Activated CD4-positive, alpha-beta T cell treated with anti-CD3 and anti-CD28 coated beads for 24 hours (primary cell): Measurements from ENCODE around the gene ZFP92.
"Not testable (repeated sequence)": the region's sequence is repeated elsewhere in the genome, so short reads cannot be mapped to it uniquely, and the experiment has no call there.

Experiments used
- DNase-seq, 2 donors: peaks; one replicate each; pipeline ENCODE4 v3.0.0-alpha.2; 2020; ENCODE audit warnings: low read depth in 2 of 2

The ZFP92 gene, protein sequence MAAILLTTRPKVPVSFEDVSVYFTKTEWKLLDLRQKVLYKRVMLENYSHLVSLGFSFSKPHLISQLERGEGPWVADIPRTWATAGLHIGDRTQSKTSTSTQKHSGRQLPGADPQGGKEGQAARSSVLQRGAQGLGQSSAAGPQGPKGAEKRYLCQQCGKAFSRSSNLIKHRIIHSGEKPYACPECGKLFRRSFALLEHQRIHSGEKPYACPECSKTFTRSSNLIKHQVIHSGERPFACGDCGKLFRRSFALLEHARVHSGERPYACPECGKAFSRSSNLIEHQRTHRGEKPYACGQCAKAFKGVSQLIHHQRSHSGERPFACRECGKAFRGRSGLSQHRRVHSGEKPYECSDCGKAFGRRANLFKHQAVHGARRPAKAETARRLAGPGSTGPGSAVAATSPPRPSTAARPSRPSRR

DNA sequence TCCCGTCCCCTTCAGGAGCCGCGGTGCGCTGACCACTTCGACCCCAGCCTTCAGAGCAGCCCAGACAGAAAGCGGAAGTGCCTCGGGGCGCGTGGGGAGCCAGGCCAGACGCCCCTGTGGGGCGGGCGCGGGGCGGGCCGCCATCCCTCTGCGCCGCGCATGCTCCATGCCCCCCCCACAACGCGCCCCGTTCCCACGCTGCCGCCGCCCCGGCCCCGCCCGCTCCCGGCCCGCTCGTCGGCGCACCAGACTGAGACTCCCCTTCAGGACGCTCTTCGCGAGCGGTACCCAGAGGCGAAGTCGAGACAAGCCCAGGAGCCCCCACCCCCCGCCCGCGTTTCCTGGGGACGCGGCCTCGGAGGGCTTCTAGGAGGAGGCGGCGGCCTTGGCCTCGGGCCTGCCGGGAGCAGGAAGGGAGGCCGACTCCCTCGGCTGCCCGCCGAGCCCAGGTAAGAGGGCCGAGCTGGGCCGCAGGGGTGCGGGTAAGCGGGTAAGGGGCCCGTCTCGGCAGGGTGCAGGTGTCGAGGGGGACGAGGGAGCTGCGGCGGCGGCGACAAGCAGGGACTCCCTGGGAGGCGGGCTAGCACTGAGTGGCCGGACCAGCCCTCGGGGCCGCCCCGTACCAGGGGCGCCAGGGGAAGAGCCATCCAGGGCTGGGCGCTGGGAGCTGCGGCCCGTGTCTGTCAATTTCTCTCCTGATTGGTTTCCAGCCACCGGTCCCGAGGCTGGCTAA lies at the start of gene ZFP92:
Gene ZFP92, plus strand, starts transcription at position 218 of the 733 bp plus-strand sequence. CDS start 6,851 bp downstream, outside the sequence.
- DNase-seq = peak; percentile 16 to 23

DNA sequence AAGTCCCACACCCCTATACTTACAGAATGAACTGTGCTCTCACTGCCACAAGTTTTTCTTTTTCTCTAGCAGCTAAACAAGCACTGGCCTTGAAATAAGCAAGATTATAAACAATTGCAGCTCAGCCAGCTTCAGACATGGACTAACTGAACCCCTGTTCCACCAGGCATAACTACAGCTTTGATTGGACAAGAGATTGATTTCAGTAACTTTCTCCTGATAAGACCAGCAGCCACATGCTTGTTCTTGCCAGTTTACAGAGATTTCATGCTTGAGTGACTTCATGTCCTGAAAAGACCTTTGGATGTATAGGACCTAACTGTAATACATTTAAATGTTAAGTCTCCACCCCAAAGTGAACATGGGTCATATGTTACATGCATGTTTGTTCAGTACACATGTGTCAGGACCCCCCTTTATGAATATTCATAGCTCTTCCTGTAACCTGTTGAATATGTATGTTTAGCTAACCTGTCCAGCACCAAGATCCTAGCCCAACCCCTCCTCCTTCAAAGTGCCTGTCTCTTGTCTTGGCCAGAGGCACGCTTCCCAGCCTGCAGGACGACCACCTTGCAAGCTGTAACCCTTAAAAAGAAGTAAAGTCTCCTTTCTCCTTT lies 49.4 kb upstream of the ZFP92 start:
- DNase-seq = no peak

- no peak for DNase-seq
These were observed 45.6 kb upstream of the ZFP92 start for GRCh38 chrX:153365670-153366069.

DNA sequence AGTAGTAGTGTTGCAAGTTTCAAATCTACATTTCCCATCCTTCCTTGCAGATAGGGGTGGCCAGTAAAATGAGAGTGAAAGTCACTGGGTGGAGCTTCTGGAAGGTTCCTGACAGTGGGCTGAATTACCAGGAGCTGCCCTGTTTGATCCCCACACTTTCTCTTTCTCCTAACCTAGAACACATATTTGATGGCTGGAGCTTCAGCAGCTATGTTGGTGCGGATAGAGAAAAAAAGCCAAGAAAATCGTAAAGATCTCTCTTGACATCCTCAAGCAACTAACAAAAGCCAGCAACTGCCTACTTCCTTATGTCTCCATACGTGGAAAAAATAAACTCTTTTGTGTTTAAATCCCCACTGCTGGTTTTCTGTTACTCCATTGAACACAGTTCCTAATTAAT lies 45.2 kb upstream of the ZFP92 start:
- DNase-seq = no peak

DNA sequence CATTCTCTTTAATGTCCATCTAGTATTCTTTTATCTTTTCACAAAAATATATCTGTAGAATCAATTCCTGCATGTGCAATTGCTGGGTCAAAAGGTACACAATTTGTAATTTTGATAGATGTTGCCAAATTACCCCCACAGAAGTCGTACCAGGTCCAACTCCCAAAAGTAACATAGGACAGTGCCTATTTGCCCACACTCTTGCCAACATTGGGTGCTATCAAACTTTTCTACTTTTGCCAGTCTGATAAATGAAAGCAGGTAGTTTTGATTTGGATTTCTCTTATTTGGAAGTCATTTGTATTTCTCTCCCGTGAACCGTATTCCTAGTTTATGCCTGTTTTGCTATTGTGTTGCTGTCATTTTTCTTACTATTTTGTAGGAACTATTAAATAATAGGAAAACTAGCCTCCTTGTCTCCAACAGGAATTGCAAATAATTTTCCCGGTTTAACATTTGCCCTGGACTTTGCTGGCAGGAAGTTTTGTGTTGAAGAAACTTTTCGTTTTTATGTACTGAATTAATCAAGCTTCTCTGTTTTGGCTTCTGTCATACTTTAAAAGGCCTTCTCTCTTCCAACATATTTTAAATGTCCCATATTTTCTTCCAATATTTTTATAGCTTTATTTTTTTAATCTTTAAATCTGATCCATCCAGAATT lies 44.3 kb upstream of the ZFP92 start:
- DNase-seq = no peak

GRCh38 chrX:153370293-153371055 lies 40.8 kb upstream of the ZFP92 start:
- DNase-seq = no peak

DNA sequence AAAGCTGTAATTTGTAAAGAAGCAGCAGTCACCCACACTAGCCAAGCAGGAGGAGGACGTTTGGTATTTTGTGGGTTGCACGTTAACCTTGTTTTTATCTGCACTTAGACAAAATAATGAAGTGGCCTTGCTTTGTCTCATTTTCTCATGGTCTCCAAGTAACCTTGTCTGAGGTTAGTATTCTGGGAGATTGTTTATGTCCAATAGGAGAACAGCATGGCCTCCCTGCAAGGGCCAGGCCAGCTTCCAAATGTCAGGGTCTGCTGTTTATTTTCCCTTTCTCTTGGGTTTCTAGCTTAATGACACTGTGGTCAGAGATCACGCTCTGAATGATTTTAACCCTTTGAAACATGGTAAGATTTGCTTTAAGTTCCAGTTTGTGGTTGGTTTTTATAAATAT lies 40.0 kb upstream of the ZFP92 start:
- no peak for DNase-seq

DNA sequence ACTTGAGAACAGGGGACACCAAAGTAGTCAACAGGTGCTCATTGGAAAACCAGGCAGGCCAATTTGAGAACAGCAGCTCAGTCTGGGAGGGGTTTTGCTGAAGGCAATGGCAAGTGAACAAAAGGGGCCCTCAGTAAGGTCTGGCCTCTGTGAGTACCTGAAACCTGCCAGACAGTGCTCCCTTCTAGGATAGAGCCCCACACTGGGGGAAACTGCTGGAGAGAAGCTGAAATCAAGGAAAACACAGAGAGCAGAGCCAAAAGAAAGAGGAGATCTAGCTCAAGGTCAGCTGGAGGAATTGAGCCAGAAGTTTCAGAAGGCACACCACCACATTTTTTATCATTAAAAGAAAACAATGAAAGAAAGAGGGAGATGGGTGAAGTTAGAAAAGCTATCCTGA lies 38.3 kb upstream of the ZFP92 start:
- DNase-seq = no peak

DNA sequence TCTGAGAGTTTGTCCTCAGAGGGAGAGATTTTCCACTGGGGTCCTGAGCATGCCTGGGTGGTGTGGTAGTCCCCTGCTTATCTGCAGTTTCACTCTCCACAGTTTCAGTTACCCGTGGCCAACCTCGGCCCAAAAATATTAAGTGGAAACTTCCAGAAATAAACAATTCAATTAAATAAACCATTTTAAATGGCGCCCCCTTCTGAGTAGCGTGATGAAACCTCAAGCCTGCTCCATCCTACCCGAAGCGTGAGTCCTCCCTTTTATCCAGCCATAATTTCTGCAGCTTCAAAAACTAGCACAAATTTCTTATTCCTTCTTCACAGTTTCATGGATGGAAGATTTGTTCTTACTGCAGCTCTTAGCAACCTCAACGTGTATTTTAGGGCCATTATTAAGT lies 36.8 kb upstream of the ZFP92 start:
- no peak for DNase-seq

DNA sequence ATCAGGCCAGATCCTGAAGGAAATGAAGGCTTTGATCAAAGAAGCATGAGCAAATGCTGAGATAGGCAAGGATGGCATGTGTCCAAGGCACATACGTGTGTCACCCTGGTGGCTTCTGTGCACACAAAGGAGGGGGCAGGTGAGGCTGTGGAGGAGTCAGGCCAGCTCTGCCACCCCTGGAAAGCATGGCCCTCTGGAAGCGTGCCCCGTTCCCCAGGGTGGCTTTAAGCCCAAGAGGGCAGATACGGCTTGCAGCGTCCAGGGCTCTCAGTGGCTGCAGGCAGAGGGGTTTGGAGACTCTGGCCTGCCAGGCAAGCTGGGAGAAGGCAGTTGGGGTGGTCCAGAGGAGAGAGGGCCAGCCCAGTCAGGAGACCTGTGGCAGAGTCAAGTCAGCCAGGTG lies 35.7 kb upstream of the ZFP92 start:
- DNase-seq = no peak

GRCh38 chrX:153377727-153378126 lies 33.5 kb upstream of the ZFP92 start:
- DNase-seq = no peak

- DNase-seq = no peak
These were observed 32.7 kb upstream of the ZFP92 start for GRCh38 chrX:153378607-153379006.

DNA sequence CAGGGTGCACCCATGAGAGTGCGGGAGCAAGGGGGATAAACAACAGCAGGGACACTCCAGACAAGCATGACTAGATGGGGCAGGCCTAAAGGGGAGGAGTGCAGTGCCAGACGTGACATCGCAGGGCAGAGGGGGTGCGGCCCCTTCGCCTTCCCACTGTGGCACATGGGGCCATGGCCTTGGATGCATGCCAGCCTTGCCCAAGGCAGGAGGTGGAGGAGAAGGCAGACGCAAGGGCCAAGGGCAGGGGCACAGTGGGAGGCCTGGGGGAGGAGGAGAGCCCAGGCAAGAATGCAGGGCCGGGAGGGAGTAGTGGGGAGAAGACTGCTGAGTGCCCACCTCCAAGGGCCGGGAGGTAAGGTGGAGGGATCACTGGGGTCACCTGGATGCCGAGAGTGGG lies 31.8 kb upstream of the ZFP92 start:
- no peak for DNase-seq

- no peak for DNase-seq
These were observed 31.2 kb upstream of the ZFP92 start for GRCh38 chrX:153379971-153380581.

- DNase-seq = no peak
These were observed 30.6 kb upstream of the ZFP92 start for GRCh38 chrX:153380691-153381090.

- no peak for DNase-seq
These were observed 29.4 kb upstream of the ZFP92 start for GRCh38 chrX:153381684-153382532.

- DNase-seq = no peak
These were observed 28.4 kb upstream of the ZFP92 start for GRCh38 chrX:153382563-153383482.

GRCh38 chrX:153384390-153384789 lies 26.9 kb upstream of the ZFP92 start:
- no peak for DNase-seq

DNA sequence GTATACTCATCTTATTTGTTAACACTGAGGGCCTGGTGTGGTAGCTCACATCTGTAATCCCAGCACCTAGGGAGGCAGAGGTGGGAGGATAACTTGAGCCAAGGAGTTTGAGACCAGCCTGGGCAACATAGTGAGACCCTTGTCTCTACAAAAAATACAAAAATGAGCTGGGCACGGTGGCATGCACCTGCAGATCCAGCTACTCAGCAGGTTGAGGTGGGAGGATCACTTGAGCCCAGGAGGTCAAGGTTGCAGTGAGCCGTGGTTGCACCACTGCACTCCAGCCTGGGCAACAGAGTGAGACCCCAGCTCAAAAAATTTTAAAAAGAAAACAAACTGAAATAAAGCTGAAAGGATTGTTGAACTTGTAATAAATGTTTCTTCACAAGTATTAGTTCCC lies 26.3 kb upstream of the ZFP92 start:
- DNase-seq = not testable (repeated sequence)
